GM18508 (cell line): ENCODE measurements around the gene RPN1.
"Not testable (repeated sequence)": the region's sequence is repeated elsewhere in the genome, so short reads cannot be mapped to it uniquely, and the experiment has no call there.

Experiments used
- ATAC-seq: cut with Tn5 transposase; IDR thresholded peaks from one replicate; pipeline ENCODE4 v1.9.1; 2021; ENCODE audit warnings: moderate number of reproducible peaks; ENCODE audit not compliant: insufficient read depth, unreplicated experiment

The RPN1 gene

DNA sequence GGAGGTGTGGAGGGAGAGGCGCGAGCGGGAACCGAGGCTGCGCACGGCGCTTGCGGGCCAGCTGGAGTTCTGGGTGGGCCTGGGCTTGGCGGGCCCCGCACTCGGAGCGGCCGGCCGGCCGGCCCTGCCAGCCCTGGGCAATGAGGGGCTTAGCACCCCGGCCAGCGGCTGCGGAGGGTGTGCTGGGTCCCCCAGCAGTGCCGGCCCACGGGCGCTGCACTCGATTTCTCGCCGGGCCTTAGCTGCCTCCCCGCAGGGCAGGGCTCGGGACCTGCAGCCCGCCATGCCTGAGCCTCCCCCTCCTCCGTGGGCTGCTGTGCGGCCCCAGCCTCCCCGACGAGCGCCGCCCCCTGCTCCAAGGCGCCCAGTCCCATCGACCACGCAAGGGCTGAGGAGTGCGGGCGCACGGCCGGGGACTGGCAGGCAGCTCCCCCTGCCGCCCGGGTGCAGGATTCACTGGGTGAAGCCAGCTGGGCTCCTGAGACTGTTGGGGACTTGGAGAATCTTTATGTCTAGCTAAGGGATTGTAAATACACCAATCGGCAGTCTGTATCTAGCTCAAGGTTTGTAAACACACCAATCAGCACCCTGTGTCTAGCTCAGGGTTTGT, 2.9 kb upstream of the RPN1 start:
- not testable (repeated sequence) for ATAC-seq

DNA sequence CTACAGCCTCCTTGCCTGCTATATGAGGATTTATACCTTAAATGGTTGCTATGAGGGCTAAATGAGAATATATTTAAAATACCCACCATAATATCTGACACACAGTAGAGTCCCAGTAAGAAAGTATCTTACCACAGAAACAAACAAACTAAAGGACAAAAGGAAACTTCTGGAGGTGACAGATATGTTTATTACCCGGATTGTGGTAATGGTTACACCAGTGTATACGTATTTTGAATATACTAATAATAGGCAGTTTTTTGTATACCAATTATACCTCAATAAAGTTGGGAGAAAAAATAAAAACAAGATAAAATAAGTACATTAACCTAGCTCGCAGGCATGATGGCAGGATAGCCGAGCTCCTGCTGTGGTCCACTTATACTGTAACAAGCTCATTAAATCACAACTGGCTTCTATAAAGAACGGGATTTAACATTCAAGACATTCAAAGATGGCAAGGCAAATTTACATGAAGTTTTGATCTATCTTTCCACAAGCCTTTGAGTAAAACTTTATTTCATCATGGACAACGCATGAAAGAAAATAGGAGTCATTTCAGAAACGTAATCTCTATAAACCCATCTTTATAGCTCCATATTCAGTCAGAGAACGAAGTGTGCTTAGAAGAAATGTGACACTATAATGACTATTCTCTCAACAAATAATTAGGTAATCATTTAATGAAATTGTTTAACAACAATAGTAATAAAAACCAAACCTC, 1.5 kb downstream of the RPN1 start:
- ATAC-seq, result no peak

DNA sequence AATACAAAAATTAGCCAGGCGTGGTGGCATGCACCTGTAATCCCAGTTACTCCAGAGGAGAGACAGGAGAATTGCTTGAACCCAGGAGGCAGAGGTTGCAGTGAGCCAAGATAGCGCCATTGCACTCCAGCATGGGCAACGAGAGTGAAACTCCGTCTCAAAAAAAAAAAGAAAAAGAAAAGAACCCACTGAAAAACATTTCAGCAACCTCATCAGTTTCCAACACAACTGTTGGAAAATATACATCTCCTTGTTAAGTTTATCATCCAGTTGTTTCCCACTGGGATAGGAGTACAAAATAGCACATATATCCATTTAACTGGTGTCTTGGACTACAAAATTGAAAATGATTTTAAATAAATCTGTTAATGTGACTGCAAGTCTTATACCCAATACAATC, 2.2 kb downstream of the RPN1 start:
- no peak for ATAC-seq

DNA sequence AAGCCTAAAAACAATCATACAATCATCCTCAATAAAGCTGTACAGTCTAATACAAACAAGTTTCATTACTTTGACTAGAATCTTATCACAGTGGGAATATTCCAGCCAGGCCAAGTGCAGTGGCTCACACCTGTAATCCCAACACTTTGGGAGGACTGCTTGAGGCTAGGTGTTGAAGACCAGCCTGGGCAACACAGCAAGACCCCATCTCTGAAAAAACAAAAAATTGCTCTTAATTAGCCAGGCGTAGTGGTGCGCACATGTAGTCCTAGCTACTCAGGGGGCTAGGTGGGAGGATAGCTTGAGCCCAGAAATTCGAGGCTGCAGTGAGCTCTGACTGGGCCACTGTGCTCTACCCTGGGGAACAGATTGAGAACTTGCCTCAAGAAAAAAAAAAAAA, 3.3 kb downstream of the RPN1 start:
- ATAC-seq, result no peak

DNA sequence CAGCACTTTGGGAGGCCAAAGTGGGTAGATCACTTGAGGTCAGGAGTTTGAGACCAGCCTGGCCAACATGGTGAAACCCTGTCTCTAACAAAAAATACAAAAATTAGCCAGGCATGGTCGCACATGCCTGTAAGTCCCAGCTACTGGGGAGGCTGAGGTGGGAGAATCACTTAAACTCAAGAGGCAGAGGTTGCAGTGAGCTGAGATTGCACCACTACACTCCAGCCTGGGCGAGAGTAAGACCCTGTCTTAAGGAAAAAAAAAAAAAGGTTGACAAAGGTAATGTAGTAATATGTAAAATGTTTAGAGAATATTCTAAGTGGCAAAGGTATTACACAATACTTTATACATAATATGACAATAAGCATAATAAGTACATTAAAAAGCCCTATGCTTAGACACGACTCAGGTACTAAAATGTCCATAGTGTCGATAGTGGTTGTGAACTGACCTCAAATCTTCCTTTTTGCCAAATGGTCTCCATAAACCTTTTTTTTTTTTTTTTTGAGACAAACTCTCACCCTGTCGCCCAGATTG, 16.5 kb downstream of the RPN1 start:
- ATAC-seq, result no peak

DNA sequence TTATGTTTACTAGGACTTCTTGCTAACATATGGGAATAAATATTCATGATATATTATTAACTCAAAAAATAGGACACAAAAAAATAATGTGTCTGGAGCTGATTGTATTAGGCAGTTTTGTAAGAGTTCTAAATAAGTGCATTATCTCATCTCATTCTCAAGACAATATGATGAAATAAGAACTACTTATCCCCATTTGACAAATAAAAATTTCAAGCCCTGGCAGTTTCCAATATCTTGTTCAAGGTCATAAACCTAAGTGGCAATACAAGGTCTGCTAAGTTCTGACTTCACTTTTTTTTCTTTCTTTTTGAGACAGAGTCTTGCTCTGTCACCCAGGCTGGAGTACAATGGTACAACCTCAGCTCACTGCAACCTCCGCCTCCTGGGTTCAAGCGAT, 18.3 kb downstream of the RPN1 start:
- ATAC-seq, result no peak

DNA sequence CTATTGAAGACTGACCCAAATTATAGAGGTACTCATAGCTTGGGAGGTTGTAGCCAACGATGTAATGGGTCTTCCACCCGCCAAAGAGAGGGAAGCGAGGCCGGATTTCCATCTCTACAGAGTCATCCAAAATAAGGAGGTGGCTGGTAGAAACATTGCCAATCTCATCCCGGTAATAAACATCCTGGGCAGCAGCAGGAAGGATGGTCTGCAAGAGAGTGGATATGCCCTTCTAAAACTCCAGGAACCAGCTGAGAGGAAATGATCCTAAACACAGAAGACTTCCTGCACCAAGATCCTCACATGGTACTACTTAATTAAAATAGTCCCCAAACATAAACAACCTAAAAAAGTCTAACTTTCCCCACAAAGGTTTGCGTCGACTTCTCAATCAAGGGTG, 20.7 kb downstream of the RPN1 start:
- no peak for ATAC-seq

DNA sequence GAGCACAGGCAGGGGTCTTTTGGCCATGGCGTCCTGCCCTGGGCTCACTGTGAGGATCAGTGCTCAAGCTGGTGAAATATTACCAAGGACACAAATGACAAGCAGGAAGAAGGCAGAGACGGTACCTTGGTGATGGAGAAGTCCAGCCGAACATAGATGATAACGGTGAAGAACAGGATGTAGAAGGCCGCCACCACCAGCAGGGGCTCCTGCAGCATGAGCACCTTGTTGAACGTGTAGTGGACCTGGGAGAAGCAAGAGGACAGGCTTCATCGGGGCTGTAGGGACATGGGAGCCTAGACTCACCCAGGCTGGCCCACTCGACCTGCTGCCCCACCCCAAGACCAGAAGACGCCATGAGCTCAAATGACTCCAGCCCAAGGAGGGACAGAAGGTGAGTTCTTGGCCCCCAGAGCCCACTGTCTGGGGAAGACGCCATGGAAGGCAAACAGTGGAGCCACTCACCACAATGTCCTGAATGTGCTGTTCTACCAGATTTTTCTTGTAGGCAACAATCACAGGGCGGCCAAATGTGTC, 25.1 kb downstream of the RPN1 start:
- ATAC-seq, result no peak

DNA sequence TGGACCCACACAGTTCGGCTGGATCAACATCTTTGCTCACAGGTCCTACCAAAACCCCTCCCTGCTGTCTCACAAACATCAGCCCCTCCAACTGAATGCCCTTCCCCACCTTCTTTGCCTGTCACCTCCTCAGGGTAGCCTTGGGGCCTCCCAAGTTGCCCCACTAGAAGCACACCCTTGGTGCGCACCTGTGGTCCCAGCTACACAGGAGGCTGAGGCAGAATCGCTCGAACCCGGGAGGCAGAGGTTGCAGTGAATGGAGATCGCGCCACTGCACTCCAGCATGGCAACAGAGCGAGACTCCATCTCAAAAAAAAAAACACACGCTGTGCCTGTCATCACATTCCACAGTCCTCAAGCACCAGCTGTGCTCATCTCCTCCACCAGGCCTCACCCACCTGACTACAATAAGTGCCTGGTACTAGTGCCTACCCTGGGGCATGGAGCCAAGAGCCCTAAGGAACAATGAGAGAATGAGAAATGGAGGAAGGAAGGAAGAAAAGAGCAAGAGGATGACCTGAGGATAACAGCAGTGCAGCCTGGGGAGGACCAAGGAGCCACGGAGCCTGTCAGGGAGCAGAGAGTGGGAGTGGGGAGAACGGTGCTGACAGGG, 26.0 kb downstream of the RPN1 start:
- no peak for ATAC-seq

DNA sequence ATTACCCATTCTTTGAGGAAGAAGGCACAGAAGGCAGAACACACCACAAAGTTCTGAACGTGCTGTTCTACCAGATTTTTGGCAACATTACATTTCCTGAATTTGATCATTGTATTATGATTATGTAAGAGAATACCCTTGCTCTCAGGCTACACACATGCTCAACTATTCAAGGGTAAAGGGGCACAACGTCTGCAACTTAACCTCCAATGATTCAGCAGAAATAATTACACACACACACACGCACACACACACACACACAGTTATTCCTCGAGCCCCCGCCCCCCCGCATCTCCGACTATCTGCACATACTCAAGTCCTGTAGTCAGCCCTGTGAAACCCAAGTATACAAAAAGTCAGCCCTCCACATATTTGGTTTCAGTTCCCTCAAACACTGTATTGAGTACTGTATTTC, 26.8 kb downstream of the RPN1 start:
- ATAC-seq, result no peak

DNA sequence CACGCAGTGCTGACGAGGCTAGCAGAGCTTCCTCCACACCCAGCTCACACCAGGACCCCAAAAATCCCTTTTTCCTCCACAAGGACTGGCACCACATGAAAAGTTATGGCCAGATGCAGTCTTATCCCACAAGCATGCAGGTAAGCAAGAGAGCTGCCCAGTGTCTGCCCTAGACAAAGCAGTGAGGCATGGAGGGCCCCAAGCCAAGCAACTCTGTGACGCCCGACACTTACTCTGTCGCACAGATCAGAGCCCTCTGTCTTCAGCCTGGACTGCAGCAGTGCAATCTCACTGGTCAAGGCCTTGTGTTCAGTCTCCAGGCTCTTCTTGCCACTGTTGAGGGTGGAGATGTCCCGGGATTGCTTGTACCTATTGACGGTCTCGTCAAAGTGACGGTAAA, 28.7 kb downstream of the RPN1 start:
- ATAC-seq, result no peak

DNA sequence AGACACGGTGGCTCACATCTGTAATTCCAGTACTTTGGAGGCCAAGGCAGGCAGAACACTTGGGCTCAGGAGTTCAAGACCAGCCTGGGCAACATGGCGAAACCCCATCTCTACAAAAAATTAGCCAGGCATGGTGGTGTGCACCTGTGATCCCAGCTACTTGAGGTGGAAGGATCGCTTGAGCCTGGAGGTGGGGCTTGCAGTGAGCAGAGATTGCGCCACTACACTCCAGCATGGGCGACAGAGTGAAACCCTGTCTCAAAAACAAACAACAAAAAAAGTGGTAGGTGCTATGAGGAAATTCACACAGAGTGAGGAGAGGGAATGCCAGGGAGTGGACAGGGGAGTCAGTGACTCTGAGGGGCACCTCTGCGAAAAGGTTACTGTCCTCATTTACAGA, 29.4 kb downstream of the RPN1 start:
- ATAC-seq, result no peak

DNA sequence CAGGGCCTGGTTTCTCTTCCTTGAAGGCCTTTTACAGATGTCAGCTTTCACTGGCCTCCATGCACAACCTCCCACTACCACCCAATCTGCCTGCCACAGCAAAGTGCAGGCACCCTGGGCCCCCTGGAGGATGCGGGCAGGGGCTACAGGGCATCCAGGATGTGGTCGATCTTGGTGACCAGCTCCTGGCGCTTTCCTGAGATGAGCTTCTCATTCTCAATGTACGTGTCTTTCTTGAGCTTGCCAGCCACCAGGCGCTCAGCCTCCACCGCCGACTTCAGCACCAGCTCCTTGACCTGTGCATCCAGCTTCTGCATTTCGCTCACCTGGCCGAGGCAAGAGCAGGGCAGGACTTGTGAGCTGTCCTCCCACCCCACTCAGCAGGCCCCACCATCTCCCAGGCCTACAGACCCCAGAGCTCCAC, 30.3 kb downstream of the RPN1 start:
- ATAC-seq, result no peak

DNA sequence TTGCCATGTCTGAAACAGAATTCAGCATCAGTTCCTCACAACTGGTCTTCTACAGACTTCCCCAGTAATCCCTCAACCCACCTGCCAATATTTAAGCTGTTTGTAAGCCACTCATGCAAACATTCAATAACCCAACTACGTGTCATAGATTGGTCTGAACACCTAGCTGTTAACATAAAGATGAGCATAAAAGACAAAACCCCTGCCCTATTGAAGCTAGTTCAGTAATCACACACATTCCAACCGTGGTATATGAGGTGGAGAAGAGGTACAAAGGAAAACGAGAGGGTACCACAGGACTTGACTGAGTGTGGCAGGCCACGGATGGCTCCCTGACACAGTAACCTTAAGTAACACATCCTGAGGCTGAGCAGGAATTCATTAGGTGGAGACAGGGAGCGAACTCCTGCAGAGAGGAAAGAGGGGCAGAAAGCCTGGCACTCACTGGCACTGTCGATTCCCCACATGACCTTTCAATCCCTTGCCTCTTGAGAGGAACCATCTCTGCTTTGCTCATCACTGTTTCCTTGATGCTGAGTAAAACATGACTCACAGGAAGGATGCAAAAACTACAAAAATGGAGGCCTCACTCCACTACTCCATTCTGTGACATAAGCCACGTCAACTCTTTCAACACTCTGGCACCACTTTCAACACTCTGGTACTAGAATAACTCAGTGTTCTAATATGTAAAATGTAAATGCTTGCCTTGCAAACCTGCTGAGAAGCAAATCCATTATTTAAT, 31.3 kb downstream of the RPN1 start:
- no peak for ATAC-seq

DNA sequence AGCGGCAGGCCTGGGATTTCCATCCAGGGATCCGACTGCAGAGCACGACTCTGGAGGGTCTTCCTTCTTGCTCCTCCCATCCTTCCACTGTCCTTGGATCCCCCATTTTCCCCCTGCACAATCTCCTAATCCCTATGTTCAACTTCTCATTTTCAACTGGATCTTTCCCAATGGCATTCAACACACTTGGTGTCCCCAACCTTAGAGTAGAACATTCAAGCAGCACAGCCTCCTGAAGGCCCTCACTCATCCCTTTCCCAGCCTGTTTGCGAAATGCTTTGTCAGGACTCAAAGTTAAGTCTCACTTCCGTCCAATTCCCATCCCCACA, 32.3 kb downstream of the RPN1 start:
- no peak for ATAC-seq

DNA sequence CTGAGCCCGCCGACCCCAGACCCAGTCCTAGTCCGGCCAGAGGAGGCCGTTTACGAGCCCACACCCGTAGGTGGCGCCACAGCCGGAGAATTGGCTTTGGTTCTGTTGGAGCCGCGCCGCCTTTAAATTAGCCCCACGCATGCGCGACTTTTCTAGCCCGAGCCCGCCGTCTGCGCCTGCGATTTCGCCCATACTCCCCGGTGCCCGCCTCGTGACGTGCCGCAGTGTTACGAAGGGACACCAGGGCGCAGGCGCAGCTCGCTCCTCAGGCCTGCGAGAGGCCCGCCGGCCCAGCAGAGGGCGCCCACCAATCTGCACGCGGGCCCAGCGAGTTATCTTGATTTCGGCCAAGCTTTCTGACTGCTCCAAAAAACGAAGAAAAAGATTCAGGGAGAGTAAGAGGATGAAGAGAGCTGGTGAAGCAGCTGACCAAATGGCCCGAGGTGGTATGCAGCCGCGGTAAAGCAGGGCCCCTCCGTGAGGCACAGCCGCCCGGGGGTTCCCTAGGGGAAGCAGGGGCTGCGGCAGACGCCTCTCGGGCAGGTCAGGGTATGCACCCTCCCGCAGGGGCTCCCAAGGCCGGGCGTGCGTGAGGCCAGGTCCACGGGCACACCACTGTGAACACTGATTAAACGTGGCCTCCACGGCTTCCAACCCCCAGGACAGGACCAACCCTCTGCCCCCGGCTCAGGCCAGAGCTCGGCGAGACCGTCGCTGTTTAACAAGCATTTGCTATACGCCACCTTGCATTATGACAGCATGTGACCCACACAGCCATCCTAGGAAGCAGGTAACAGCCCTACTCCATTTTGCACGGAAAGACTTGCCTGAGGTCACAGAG, 32.8 kb downstream of the RPN1 start:
- peak; percentile 42 for ATAC-seq

DNA sequence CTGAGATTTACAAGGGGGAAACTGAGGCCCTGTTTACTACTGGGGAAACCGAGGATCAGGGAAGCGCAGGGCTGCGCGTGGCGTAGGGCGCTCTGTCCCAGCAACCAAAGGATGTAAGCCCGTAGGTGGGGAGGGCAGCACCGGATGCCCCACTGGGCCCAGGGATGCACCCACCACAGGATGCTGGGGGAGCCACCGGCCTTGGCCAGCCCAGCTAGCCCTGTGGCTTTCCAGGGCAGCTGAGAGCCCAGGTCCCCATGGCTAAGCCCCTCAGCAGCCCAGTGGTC, 33.4 kb downstream of the RPN1 start:
- no peak for ATAC-seq

DNA sequence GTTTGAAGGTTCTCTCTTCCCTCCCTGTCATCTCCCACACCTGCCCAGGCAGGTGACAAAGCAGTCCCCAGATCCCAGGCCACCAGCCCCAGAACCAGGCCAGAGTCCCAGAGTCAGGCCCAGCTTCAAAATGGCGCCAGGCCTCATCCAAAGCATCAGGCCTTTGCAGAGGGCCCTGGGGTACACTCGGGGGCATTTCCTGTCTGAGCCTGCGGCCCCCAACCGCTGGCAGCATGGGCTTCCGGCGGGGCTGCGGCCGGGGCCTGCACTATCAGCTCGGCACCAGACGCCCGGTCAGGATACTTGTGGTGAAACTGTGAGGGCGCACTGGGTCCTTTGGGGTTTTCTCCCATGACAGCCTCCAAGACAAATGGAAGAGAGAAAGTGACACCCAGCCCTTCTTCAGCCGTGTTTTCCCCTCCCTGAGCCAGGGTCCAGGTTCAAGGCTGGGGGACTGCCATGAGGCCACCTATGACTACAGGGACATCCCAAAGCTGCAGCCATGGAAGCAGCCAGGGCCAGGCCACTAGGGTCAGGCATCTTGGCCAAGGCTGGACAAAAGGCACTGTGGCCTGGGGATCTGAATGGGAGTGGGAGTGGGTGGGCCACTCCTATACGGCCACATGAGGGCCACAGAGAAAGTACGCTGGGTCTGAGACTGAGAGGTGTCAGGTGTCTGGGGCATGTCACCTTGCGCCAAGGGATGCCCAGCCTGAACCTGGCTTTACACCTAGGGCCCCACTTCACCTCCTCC, 33.9 kb downstream of the RPN1 start:
- ATAC-seq, result no peak

DNA sequence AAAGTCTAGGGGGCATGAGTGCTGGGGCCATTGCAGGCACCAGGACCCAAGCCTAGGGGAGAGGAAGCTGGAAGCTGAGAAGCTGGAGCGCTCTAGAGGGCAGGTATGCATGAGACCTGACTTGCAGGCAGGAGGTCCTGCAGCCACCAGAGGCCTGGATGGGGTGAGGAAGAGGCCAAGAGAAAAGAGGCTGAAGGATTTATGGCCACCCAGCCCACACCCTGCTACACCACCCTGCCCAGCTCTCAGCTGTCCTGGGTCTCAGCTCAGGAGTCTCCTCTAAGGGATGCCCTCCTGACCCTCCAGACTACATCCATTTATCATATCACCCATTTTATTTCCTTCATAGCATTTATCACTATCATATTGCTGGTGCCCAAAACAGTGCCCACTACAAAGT, 36.5 kb downstream of the RPN1 start:
- no peak for ATAC-seq
